ENCODE results near the gene UPK1B.

GRCh38 chr3:119195151-119195476 lies 21.7 kb downstream of the UPK1B start:
- no peak for TF ChIP-seq CTCF (IDR thresholded peaks at IDR 0.05)
- no peak for TF ChIP-seq EZH2phosphoT487 (IDR thresholded peaks at IDR 0.05)
- TF ChIP-seq EZH2 (IDR thresholded peaks at IDR 0.05), result no peak
